Osteoblast (primary cell): ENCODE data around the gene GRAMD4. TPM values are rescaled to one million over a fixed set of nuclear protein-coding genes. Genes with fewer than 3 reads are reported as not detected.
A peak's percentile ranks its signal among the peaks of the same experiment; 100 is the strongest.

Experiments used
- DNase-seq: peaks from one replicate; pipeline ENCODE4 v3.0.0; 2011; ENCODE audit warnings: low spot score, mixed read lengths; ENCODE audit not compliant: insufficient read length; ENCODE audit errors: missing footprints
- H2AFZ ChIP-seq: 2 replicates; pipeline ENCODE4 v1.6.0; 2011; ENCODE audit warnings: mild to moderate bottlenecking, low read length
- H3K27ac ChIP-seq: 2 replicates; pipeline ENCODE4 v1.5.1; 2011; ENCODE audit warnings: mild to moderate bottlenecking, low read depth, low read length, moderate library complexity
- H3K27me3 ChIP-seq: 2 replicates; pipeline ENCODE4 v1.6.0; 2012; ENCODE audit warnings: mild to moderate bottlenecking, control low read depth, inconsistent platforms, low read length, moderate library complexity; ENCODE audit not compliant: insufficient read depth
- H3K36me3 ChIP-seq: 2 replicates; pipeline ENCODE4 v1.5.1; 2011; ENCODE audit warnings: mild to moderate bottlenecking, low read length, control low read depth, moderate library complexity; ENCODE audit not compliant: insufficient read depth
- H3K4me1 ChIP-seq: 2 replicates; pipeline ENCODE4 v1.5.1; 2011; ENCODE audit warnings: mild to moderate bottlenecking, low read length, control low read depth, moderate library complexity; ENCODE audit not compliant: insufficient read depth
- H3K4me2 ChIP-seq: 2 replicates; pipeline ENCODE4 v1.6.0; 2011; ENCODE audit warnings: mild to moderate bottlenecking, low read length; ENCODE audit not compliant: insufficient read depth
- H3K4me3 ChIP-seq: fragments of 200-600 bp; sonication (generic); 3 replicates; pipeline ENCODE4 v1.5.1; 2012; ENCODE audit warnings: mild to moderate bottlenecking, low read length, inconsistent platforms; ENCODE audit not compliant: insufficient read depth
- H3K79me2 ChIP-seq: 2 replicates; pipeline ENCODE4 v1.6.0; 2012; ENCODE audit warnings: mild to moderate bottlenecking, low read length, control low read depth, inconsistent platforms; ENCODE audit not compliant: insufficient read depth
- H3K9me3 ChIP-seq: 2 replicates; pipeline ENCODE4 v1.5.1; 2011; ENCODE audit warnings: low read depth, low read length, control low read depth
- H4K20me1 ChIP-seq: 2 replicates; pipeline ENCODE4 v1.6.0; 2012; ENCODE audit warnings: mild to moderate bottlenecking, low read length, control low read depth; ENCODE audit not compliant: insufficient read depth
- CTCF ChIP-seq: IDR thresholded peaks from 2 replicates; pipeline ENCODE4 v1.5.1; 2011; ENCODE audit warnings: mild to moderate bottlenecking, low read depth, low read length, moderate library complexity; ENCODE audit errors: extremely low read depth
- total RNA-seq: library from RNA; depleted of rRNA; stranded (reverse); fragments of >200 nt; gene quantifications from 2 replicates; pipeline ENCODE4 v1.2.3, GENCODE V29; 2012

Gene GRAMD4
- total RNA-seq, 1 donor = 17.0 TPM

GRCh38 chr22:46617207-46617985 is 2.8 kb upstream of the GRAMD4 start:
- H2AFZ ChIP-seq = no peak overlapping the region
- no peak for TF ChIP-seq CTCF
- peak; percentile 91 for DNase-seq
- H3K4me2 ChIP-seq = no peak overlapping the region
- no peak overlapping the region for H3K27ac ChIP-seq
- peaks cover 48% of the 10 kb centered on the region for H4K20me1 ChIP-seq
- H3K4me1 ChIP-seq = no peaks in the 10 kb centered on the region
- H3K79me2 ChIP-seq = peaks cover 11% of the 10 kb centered on the region
- no peaks in the 10 kb centered on the region for H3K36me3 ChIP-seq
- no peak overlapping the region for H3K4me3 ChIP-seq
- no peaks in the 10 kb centered on the region for H3K9me3 ChIP-seq
- no peaks in the 10 kb centered on the region for H3K27me3 ChIP-seq

GRCh38 chr22:46617986-46618647 is 2.1 kb upstream of the GRAMD4 start:
- Histone ChIP-seq H2AFZ (no peak overlapping the region), H3K27ac (no peak overlapping the region), H3K4me3 (no peak overlapping the region), H3K36me3 (no peaks in the 10 kb centered on the region), H4K20me1 (peaks cover 46% of the 10 kb centered on the region), H3K79me2 (peaks cover 8% of the 10 kb centered on the region), H3K27me3 (no peaks in the 10 kb centered on the region), H3K9me3 (no peaks in the 10 kb centered on the region), H3K4me1 (no peaks in the 10 kb centered on the region), H3K4me2 (no peak overlapping the region)
- no peak for TF ChIP-seq CTCF
- no peak for DNase-seq

DNA sequence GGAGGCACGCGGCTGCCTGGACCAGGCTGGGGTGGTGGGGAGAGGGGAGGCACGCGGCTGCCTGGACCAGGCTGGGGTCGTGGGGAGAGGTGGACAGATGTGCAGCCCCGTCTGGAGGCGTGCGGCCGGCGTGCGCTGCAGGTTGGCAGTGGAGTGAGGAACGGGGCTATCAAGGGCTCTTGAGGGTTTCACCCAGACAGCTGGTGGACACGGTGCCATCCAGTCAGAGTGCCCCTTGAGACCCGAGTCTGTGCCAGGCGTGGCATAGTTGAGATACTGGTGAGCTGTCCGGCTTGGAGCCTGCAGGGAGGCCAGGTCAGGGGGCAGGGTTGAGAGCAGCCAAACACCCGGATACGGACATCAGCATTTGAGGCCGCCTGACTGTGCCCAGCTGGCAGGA is 1.5 kb upstream of the GRAMD4 start:
- Histone ChIP-seq H3K4me1 (no peaks in the 10 kb centered on the region), H3K36me3 (no peaks in the 10 kb centered on the region), H3K27me3 (no peaks in the 10 kb centered on the region), H2AFZ (no peak overlapping the region), H3K4me3 (no peak overlapping the region), H3K9me3 (no peaks in the 10 kb centered on the region), H3K4me2 (no peak overlapping the region), H3K79me2 (peaks cover 5% of the 10 kb centered on the region), H3K27ac (no peak overlapping the region), H4K20me1 (peaks cover 42% of the 10 kb centered on the region)
- peak; percentile 58 for DNase-seq
- no peak for TF ChIP-seq CTCF

- Histone ChIP-seq H4K20me1 (peaks cover 36% of the 10 kb centered on the region), H3K4me1 (no peaks in the 10 kb centered on the region), H3K4me2 (no peak overlapping the region), H3K9me3 (no peaks in the 10 kb centered on the region), H3K36me3 (no peaks in the 10 kb centered on the region), H2AFZ (no peak overlapping the region), H3K27ac (no peak overlapping the region), H3K4me3 (no peak overlapping the region), H3K27me3 (no peaks in the 10 kb centered on the region), H3K79me2 (peaks cover 4% of the 10 kb centered on the region)
- no peak for DNase-seq
- no peak for TF ChIP-seq CTCF
These were observed 851 bp upstream of the GRAMD4 start for GRCh38 chr22:46619240-46619829.
